K562 (cell line): ENCODE results near the gene KIF17. TPM values are rescaled to one million over a fixed set of nuclear protein-coding genes. Genes with fewer than 3 reads are reported as not detected.

Source experiments
- ATAC-seq: fragments of 200-7000 bp; cut with Tn5 transposase; 3 replicates; pipeline ENCODE4 v1.9.1; 2020; ENCODE audit warnings: moderate library complexity
- BruUV-seq: library from RNA; stranded (reverse); fragments of 400-500 nt; replicated peaks from 2 replicates; lab custom pipeline; 2021; lab: Mats Ljungman, UMichigan
- CTCF ChIA-PET: fragments of 300-600 bp; formaldehyde crosslinking; extraction: SDS; loops from one replicate; lab custom pipeline; 2021; ENCODE audit warnings: low intra/inter-chr PET ratio; lab: Yijun Ruan, JAX
- POLR2A ChIA-PET: fragments of 300-600, 350-650 bp; sonication (Branson Sonifier 250); formaldehyde crosslinking; extraction: SDS; loops from one replicate; lab custom pipeline; 2021; ENCODE audit warnings: antibody characterized with exemption, inconsistent platforms; lab: Yijun Ruan, JAX
- DNase-seq, 4 experiments: peaks; one replicate each; pipeline versions ENCODE4 v3.0.0 to v3.0.0-alpha.2; 2011 to 2018; ENCODE audit warnings: low spot score in 3 of 4, mixed read lengths in 3 of 4; ENCODE audit errors: extremely low read depth in 1 of 4
- FAIRE-seq: peaks from 2 replicates; lab custom pipeline; 2011; peaks lifted over from hg19 to GRCh38; lab: Jason Lieb, UNC
- H2AFZ ChIP-seq: 2 replicates; pipeline ENCODE4 v1.6.0; 2011; ENCODE audit warnings: low read depth, low read length, control low read depth, inconsistent platforms
- H3K27ac ChIP-seq: fragments of 200-600 bp; 3 replicates; pipeline ENCODE4 v1.8.0; 2011; ENCODE audit warnings: low read depth, mild to moderate bottlenecking, control low read depth, inconsistent platforms, low read length, moderate library complexity, mixed read lengths; ENCODE audit errors: extremely low read depth
- H3K27me3 ChIP-seq, 2 experiments: fragments of 300-600 bp in 1 of 2; 2 replicates in 1 of 2; 3 replicates in 1 of 2; pipeline versions ENCODE4 v1.6.0 to v1.8.0; 2011; ENCODE audit warnings: inconsistent platforms in 2 of 2, low read length in 2 of 2, mild to moderate bottlenecking in 1 of 2, mixed read lengths in 1 of 2, moderate library complexity in 1 of 2; ENCODE audit not compliant: control insufficient read depth in 2 of 2, insufficient read depth in 2 of 2
- H3K36me3 ChIP-seq: fragments of 300-600 bp; 3 replicates; pipeline ENCODE4 v1.8.0; 2011; ENCODE audit warnings: mild to moderate bottlenecking, low read length, inconsistent platforms; ENCODE audit not compliant: control insufficient read depth, insufficient read depth
- H3K4me1 ChIP-seq, 2 experiments: fragments of 200-600 bp in 1 of 2; replicated peaks in 1 of 2; 2 replicates in 1 of 2; 3 replicates in 1 of 2; pipeline versions ENCODE4 v1.5.1 to v1.8.0; 2011; ENCODE audit warnings: inconsistent platforms in 2 of 2, low read length in 2 of 2, mild to moderate bottlenecking in 1 of 2, mixed read lengths in 1 of 2, moderate library complexity in 1 of 2; ENCODE audit not compliant: control insufficient read depth in 2 of 2, insufficient read depth in 2 of 2
- H3K4me2 ChIP-seq: 2 replicates; pipeline ENCODE4 v1.6.1; 2011; ENCODE audit warnings: low read length, control low read depth, inconsistent platforms, mixed read lengths; ENCODE audit not compliant: insufficient read depth
- H3K4me3 ChIP-seq: fragments of 200-600 bp; sonication (generic), shearing (Covaris generic); 2 replicates; pipeline ENCODE4 v1.5.1; 2016; ENCODE audit warnings: control low read depth, inconsistent platforms
- H3K79me2 ChIP-seq: fragments of 200-600 bp; 3 replicates; pipeline ENCODE4 v1.8.0; 2011; ENCODE audit warnings: low read length, inconsistent platforms; ENCODE audit not compliant: control insufficient read depth, insufficient read depth
- H3K9ac ChIP-seq, 2 experiments: 2 replicates each; pipeline versions ENCODE4 v1.6.0 to v1.6.1; 2011; ENCODE audit warnings: low read depth in 2 of 2, low read length in 2 of 2, control low read depth in 1 of 2, inconsistent platforms in 1 of 2, mild to moderate bottlenecking in 1 of 2, mixed read lengths in 1 of 2; ENCODE audit not compliant: insufficient read depth in 1 of 2
- H3K9me1 ChIP-seq: one replicate; pipeline ENCODE4 v1.6.0; 2011; ENCODE audit warnings: inconsistent platforms, mild to moderate bottlenecking, low read length, moderate library complexity; ENCODE audit not compliant: control insufficient read depth, insufficient read depth
- H3K9me3 ChIP-seq: replicated peaks from 2 replicates; pipeline ENCODE4 v1.5.1; 2011; ENCODE audit warnings: low read depth, low read length, inconsistent platforms; ENCODE audit not compliant: control insufficient read depth, insufficient read depth
- H4K20me1 ChIP-seq: replicated peaks from 2 replicates; pipeline ENCODE4 v1.6.1; 2011; ENCODE audit warnings: low read length, inconsistent platforms, mixed read lengths; ENCODE audit not compliant: control insufficient read depth, insufficient read depth
- BCOR ChIP-seq: fragments of 450-650 bp; IDR thresholded peaks from 2 replicates; pipeline ENCODE4 v1.6.1; 2016
- E4F1 ChIP-seq: fragments of 250-450 bp; sonication (Bioruptor Pico); IDR thresholded peaks from 2 replicates; pipeline ENCODE4 v1.5.0; 2021; ENCODE audit warnings: mild to moderate bottlenecking, borderline replicate concordance
- ESRRA ChIP-seq: fragments of 450-650 bp; IDR thresholded peaks from 2 replicates; pipeline ENCODE4 v1.6.1; 2014; ENCODE audit warnings: low read depth, mild to moderate bottlenecking, moderate library complexity, borderline replicate concordance
- KDM1A ChIP-seq, 2 experiments: fragments of 450-650 bp; IDR thresholded peaks; 2 replicates each; pipeline ENCODE4 v1.6.1; 2016; ENCODE audit warnings: mild to moderate bottlenecking in 2 of 2
- POLR3A ChIP-seq: IDR thresholded peaks from 2 replicates; pipeline ENCODE4 v1.6.1; 2011; ENCODE audit warnings: borderline replicate concordance, mild to moderate bottlenecking, moderate library complexity; ENCODE audit not compliant: insufficient read length, insufficient read depth; ENCODE audit errors: extremely low read depth
- ZNF395 ChIP-seq: fragments of 200-800 bp; sonication (Bioruptor generic); IDR thresholded peaks from 2 replicates; pipeline ENCODE4 v1.6.1; 2017; ENCODE audit warnings: missing genetic modification characterization, missing compliant biosample characterization
- ZNF436 ChIP-seq: fragments of 250-450, 450-650 bp; sonication (Bioruptor Pico); formaldehyde crosslinking; IDR thresholded peaks from 2 replicates; pipeline ENCODE4 v1.7.0; 2020; ENCODE audit warnings: mild to moderate bottlenecking
- ZNF655 ChIP-seq: fragments of 250-450 bp; sonication (Bioruptor Pico); IDR thresholded peaks from 2 replicates; pipeline ENCODE4 v1.5.0; 2021
- WGBS: fragments of 100-300 bp; shearing (Covaris generic); methylation state at CpG from one replicate; pipeline ENCODE4 v1.1.6; 2016; ENCODE audit warnings: low coverage, mixed read lengths; ENCODE audit not compliant: insufficient coverage; ENCODE audit errors: missing lambda C conversion rate; 5-methylcytosine and 5-hydroxymethylcytosine counted together
- in situ Hi-C: fragments of 300-500 bp; cut with MboI; formaldehyde crosslinking; loops from 4 replicates; pipeline ENCODE4 v1.15.0; 2018; ENCODE audit warnings: inconsistent platforms, mixed read lengths
- intact Hi-C: fragments of 100-400 bp; cut with micrococcal nuclease; formaldehyde crosslinking; loops from 2 replicates; pipeline ENCODE4 v1.14.2; 2022
- polyA plus RNA-seq, 8 experiments: library from polyadenylated mRNA; depleted of rRNA in 4 of 8; stranded (reverse) in 5 of 8; unstranded in 3 of 8; fragments of >200 nt; fragmentation: Nextera tagmentation in 2 of 8; fragmentation: Illumina TruSeq in 1 of 8; extraction: Ambion mirVana in 2 of 8; extraction: Trizol in 1 of 8; gene quantifications; 2 replicates each; pipeline versions ENCODE4 v1.2.1 to v1.2.3, GENCODE V29; 2011 to 2014; ENCODE audit warnings: inconsistent platforms in 1 of 8, missing spikeins in 1 of 8
- total RNA-seq, 7 experiments: library from RNA; depleted of rRNA in 6 of 7; stranded (reverse); fragments of >200 nt in 6 of 7; fragmentation: Illumina TruSeq in 2 of 7; extraction: Trizol in 2 of 7; gene quantifications; 2 replicates each; pipeline versions ENCODE4 v1.2.1 to v1.2.3, GENCODE V29; 2011 to 2021; ENCODE audit warnings: low replicate concordance in 1 of 7
- TF ChIP-seq, protein P1 (sequence below): fragments of 200-800 bp; sonication (Bioruptor generic); IDR thresholded peaks from 2 replicates; pipeline ENCODE4 v1.6.1; 2017; ENCODE audit warnings: missing genetic modification characterization, missing compliant biosample characterization
- TF ChIP-seq, protein P2 (sequence below): sonication (generic); formaldehyde crosslinking; IDR thresholded peaks from 2 replicates; pipeline ENCODE4 v1.8.1; 2023; ENCODE audit warnings: mild to moderate bottlenecking, missing genetic modification reagents

The KIF17 gene
- total and polyA plus RNA-seq, 9 of the 15 experiments (the other 6 are each of a cell fraction or from before 2014, with no cell fraction given) = 0.04 to 0.47 (median 0.18) TPM; not detected in 5

DNA sequence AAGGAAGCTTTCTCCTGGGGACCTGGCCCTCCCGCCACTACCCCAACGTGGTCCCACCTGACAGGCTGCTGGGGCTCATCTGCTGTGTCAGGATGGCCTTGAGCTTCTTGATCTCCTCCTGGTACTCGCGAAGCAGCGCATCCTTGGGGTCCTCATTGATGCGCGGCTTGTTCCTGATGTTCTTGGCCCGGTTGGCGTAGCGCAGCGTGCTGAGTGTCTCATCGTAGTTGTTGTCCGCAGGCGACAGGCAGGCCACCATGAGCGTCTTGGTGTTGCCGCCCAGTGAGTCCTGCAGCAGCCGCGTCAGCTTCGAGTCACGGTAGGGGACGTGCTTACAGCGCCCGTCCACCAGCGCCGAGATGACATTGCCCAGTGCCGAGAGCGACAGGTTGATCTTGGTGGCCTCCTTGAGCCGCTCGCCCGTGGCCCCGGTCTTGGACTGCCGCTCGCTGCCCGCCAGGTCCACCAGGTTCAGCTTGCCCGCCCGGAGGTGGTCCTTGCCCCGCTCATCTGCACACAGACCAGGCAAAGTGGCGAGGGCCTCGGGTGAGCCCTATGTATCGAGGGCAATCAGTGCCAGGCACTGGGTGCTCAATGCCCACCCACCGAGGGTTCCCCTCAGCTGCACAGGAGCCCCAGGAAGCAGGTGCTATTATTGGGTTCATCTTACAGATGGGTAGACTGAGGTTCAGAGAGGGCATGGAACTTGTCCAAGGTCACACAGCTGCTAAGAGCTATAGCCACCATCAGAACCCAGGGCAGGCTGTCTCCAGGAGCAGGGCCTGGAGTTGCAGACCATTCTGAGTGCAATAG is 13.2 kb downstream of the KIF17 start:
- FAIRE-seq (no peak), ATAC-seq (no peak)
- TF ChIP-seq ZNF436 (no peak), ESRRA (peak; percentile 75), ZNF395 (CRISPR knock-in tag) (no peak), POLR3A (no peak), ZNF655 (CRISPR knock-in tag) (no peak), E4F1 (no peak), KDM1A (IDR thresholded peaks at IDR 0.05) (0 out of 4 replicates have a peak, but pooled peaks of 1 of the 2 experiments have one; percentile 13), BCOR (peak; percentile 40; the same call in 1 of the 2 replicates)
- TF ChIP-seq, protein P1, sequence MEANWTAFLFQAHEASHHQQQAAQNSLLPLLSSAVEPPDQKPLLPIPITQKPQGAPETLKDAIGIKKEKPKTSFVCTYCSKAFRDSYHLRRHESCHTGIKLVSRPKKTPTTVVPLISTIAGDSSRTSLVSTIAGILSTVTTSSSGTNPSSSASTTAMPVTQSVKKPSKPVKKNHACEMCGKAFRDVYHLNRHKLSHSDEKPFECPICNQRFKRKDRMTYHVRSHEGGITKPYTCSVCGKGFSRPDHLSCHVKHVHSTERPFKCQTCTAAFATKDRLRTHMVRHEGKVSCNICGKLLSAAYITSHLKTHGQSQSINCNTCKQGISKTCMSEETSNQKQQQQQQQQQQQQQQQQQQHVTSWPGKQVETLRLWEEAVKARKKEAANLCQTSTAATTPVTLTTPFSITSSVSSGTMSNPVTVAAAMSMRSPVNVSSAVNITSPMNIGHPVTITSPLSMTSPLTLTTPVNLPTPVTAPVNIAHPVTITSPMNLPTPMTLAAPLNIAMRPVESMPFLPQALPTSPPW (CRISPR knock-in tag) = no peak
- TF ChIP-seq, protein P2, sequence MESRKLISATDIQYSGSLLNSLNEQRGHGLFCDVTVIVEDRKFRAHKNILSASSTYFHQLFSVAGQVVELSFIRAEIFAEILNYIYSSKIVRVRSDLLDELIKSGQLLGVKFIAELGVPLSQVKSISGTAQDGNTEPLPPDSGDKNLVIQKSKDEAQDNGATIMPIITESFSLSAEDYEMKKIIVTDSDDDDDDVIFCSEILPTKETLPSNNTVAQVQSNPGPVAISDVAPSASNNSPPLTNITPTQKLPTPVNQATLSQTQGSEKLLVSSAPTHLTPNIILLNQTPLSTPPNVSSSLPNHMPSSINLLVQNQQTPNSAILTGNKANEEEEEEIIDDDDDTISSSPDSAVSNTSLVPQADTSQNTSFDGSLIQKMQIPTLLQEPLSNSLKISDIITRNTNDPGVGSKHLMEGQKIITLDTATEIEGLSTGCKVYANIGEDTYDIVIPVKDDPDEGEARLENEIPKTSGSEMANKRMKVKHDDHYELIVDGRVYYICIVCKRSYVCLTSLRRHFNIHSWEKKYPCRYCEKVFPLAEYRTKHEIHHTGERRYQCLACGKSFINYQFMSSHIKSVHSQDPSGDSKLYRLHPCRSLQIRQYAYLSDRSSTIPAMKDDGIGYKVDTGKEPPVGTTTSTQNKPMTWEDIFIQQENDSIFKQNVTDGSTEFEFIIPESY (CRISPR knock-in tag) = peak; percentile 56; the same call in 1 of the 2 replicates

More for the DNA sequence above, 13.2 kb downstream of the KIF17 start:
- WGBS = 54% methylated on average over 41 of the region's 41 CpGs
- Histone ChIP-seq H3K36me3 (no peaks in the 10 kb centered on the region), H3K9me1 (peaks cover 1% of the 10 kb centered on the region), H3K9me3 (no peaks in the 10 kb centered on the region; the same call in 1 of the 2 replicates), H4K20me1 (peaks cover 5% of the 10 kb centered on the region; the same call in 1 of the 2 replicates), H3K79me2 (no peaks in the 10 kb centered on the region), H3K27ac (no peak overlapping the region), H3K27me3 (peaks cover 2 to 24% of the 10 kb centered on the region in 2 experiments; a peak in 3 of 5 replicates), H3K4me1 (peaks cover 0 to 14% of the 10 kb centered on the region in 2 experiments; a peak in 3 of 5 replicates), H3K9ac (no peak overlapping the region), H3K4me2 (no peak overlapping the region), H2AFZ (no peak overlapping the region), H3K4me3 (no peak overlapping the region)
- no peak for DNase-seq
- ChIA-PET POLR2A (interaction anchor here (0.7 to 1.3 kb wide), 4 partner anchors 8 to 179 kb away, joined by 3 read pairs; no protein-coding TSS in a partner anchor), CTCF (no interaction called here)
- in situ Hi-C loops = loop anchor here (10.0 kb wide), 1 partner anchor 660 kb away; no protein-coding TSS in a partner anchor
- no TSS peak for BruUV-seq
- intact Hi-C loops = no loop called here
